BJ (cell line): Measurements from ENCODE around the gene ACYP2. TPM values are rescaled to one million over a fixed set of nuclear protein-coding genes. Genes with fewer than 3 reads are reported as not detected.
"Not testable (repeated sequence)": the region's sequence is repeated elsewhere in the genome, so short reads cannot be mapped to it uniquely, and the experiment has no call there.

Experiments
- CTCF ChIA-PET: fragments of 350-600 bp; formaldehyde crosslinking; extraction: SDS; loops from one replicate; lab custom pipeline; 2021; ENCODE audit warnings: antibody characterized with exemption, inconsistent platforms; lab: Yijun Ruan, JAX
- POLR2A ChIA-PET: fragments of 300-600 bp; sonication (Branson Sonifier 250); formaldehyde crosslinking; extraction: SDS; loops from one replicate; lab custom pipeline; 2021; ENCODE audit warnings: antibody characterized with exemption; lab: Charles Lee
- DNase-seq: peaks from one replicate; pipeline ENCODE4 v3.0.0-alpha.2; 2011; ENCODE audit warnings: low read depth
- H3K27me3 ChIP-seq: 2 replicates; pipeline ENCODE4 v1.6.0; 2011; ENCODE audit warnings: low read length; ENCODE audit not compliant: control insufficient read depth, insufficient read depth
- H3K36me3 ChIP-seq: 2 replicates; pipeline ENCODE4 v1.5.1; 2011; ENCODE audit warnings: low read length; ENCODE audit not compliant: control insufficient read depth, insufficient read depth
- H3K4me3 ChIP-seq: 2 replicates; pipeline ENCODE4 v1.5.1; 2011; ENCODE audit warnings: low read depth, mild to moderate bottlenecking, control low read depth, low read length
- polyA plus RNA-seq: library from polyadenylated mRNA; depleted of rRNA; stranded (reverse); fragments of >200 nt; gene quantifications from 2 replicates; pipeline ENCODE4 v1.2.3, GENCODE V29; 2011
- TF ChIP-seq, protein P1 (sequence below): IDR thresholded peaks from 2 replicates; pipeline ENCODE4 v1.5.1; 2011; ENCODE audit warnings: low read depth, mild to moderate bottlenecking, control low read depth, inconsistent platforms, low read length, moderate library complexity; ENCODE audit not compliant: insufficient read depth

Gene ACYP2
- polyA plus RNA-seq, 1 experiment = 7.0 TPM

DNA sequence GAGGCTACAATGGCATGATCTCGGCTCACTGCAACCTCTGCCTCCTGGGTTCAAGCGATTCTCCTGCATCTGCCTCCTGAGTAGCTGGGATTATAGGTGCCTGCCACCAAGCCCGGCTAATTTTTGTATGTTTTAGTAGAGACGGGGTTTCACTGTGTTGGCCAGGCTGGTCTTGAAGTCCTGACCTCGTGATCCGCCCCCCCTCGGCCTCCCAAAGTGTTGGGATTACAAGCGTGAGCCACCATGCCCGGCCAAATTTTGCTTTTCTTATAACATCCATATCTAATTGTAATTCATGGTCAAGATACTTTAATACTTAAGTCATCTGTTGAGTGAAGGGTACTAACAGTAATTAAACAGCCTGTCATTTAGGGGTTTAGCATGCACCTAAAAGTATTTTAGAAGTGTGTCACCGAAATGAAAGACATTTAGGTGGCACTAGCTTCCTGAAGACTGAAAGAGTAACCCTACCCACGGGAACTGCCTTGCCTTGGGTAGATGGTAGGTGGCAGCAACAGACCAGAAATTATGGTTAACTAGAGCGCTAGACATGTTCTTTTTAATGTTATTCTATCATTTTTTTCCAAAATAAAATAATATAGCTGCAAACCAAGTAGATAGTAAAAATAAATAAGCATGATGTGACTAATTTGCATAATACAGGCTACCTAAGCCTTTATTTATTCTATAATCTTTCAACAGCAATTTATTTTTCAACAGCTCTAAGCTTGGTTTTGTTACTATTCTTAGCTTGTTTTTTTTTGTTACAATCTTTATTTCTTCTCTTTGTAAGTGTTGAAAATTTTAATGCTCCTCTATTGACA lies 8.6 kb upstream of the ACYP2 start:
- ChIA-PET POLR2A (no interaction called here), CTCF (interaction anchor here (0.6 to 4.3 kb wide), 22 partner anchors 8 to 732 kb away, joined by 3 to 50 read pairs (median 4); partner anchors contain the start of gene ACYP2)
- H3K36me3 ChIP-seq = no peaks in the 10 kb centered on the region
- TF ChIP-seq, protein P1, sequence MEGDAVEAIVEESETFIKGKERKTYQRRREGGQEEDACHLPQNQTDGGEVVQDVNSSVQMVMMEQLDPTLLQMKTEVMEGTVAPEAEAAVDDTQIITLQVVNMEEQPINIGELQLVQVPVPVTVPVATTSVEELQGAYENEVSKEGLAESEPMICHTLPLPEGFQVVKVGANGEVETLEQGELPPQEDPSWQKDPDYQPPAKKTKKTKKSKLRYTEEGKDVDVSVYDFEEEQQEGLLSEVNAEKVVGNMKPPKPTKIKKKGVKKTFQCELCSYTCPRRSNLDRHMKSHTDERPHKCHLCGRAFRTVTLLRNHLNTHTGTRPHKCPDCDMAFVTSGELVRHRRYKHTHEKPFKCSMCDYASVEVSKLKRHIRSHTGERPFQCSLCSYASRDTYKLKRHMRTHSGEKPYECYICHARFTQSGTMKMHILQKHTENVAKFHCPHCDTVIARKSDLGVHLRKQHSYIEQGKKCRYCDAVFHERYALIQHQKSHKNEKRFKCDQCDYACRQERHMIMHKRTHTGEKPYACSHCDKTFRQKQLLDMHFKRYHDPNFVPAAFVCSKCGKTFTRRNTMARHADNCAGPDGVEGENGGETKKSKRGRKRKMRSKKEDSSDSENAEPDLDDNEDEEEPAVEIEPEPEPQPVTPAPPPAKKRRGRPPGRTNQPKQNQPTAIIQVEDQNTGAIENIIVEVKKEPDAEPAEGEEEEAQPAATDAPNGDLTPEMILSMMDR = peak; percentile 69
- no peak for DNase-seq
- H3K4me3 ChIP-seq = no peak overlapping the region
- no peaks in the 10 kb centered on the region for H3K27me3 ChIP-seq

DNA sequence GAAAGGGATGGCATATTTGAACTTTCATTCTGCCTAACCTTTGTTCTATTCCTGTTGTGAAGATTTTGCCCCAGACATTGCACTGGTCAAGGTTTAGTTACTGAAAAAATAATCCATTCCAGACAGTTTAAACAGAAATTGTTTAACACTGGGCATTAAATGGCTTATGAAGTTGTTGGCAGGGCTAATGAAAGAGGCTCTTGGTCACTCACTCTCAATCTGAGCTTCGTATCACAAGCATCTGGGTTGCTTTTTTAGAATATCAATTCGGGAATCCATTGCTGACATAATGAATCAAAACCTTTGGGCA lies 8.0 kb upstream of the ACYP2 start:
- TF ChIP-seq, protein P1 = no peak
- H3K27me3 ChIP-seq = no peaks in the 10 kb centered on the region
- no peaks in the 10 kb centered on the region for H3K36me3 ChIP-seq
- ChIA-PET CTCF (interaction anchor here (0.6 to 4.3 kb wide), 17 partner anchors 8 to 732 kb away, joined by 3 to 50 read pairs (median 4); partner anchors contain the start of gene ACYP2), POLR2A (no interaction called here)
- H3K4me3 ChIP-seq = no peak overlapping the region
- DNase-seq = no peak

DNA sequence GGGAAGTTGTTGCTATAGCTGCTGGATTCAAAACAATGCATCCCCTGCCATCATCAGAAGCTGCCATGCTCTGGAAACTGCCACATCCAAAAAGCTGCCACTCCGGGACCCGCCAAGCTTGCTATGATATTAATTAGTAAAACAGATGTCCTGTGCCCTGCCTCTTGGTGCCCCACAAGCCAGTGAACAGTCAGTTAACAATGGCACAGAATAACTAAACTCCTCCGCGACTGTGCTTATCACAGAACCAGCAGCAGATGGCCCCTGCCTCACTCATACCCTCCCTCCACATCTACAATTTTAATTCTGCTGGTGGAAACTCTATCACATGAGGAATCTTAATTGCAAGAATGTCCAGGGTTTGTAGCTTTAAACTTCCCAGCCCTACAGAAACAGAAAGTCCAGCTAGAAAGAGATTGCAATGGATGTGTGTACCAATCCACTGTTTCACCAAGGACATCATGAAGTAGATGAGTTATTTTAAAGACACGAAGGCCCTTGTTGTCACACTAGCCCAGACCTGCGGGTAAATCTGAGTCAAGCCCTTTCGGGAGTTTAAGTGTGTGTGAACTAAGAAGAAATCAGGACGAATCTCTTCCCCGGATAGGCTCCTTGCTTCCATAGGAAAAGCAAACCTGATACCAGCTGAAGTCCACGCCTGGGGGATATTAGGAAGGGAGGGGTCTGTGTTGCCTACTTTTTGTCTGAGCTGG lies 7.4 kb upstream of the ACYP2 start:
- Histone ChIP-seq H3K4me3 (no peak overlapping the region), H3K27me3 (no peaks in the 10 kb centered on the region), H3K36me3 (no peaks in the 10 kb centered on the region)
- DNase-seq = no peak
- ChIA-PET CTCF (interaction anchor here (1.5 to 4.3 kb wide), 6 partner anchors 12 to 731 kb away, joined by 4 to 50 read pairs (median 8); no protein-coding TSS in a partner anchor), POLR2A (no interaction called here)
- TF ChIP-seq, protein P1 = no peak

DNA sequence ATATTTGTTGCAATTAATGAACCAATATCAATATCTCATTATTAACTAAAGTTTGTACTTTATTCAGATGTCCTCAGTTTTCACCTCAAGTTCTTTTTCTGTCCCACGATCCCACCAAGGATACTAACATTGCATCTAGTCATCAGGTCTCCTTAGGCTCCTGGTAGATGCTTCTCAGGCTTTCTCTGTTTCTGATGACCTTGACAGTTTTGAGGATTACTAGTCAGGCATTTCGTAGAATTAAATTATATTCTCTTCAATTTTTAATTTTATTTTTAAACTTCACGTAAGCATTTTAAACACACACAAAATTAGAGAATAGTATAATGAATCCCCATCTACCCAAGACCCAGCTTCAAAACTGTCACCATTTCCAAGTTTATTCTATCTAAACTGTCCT lies 5.6 kb upstream of the ACYP2 start:
- Histone ChIP-seq H3K27me3 (no peaks in the 10 kb centered on the region), H3K4me3 (no peak overlapping the region), H3K36me3 (no peaks in the 10 kb centered on the region)
- TF ChIP-seq, protein P1 = no peak
- CTCF ChIA-PET = no interaction called here
- no peak for DNase-seq
- POLR2A ChIA-PET = no interaction called here

DNA sequence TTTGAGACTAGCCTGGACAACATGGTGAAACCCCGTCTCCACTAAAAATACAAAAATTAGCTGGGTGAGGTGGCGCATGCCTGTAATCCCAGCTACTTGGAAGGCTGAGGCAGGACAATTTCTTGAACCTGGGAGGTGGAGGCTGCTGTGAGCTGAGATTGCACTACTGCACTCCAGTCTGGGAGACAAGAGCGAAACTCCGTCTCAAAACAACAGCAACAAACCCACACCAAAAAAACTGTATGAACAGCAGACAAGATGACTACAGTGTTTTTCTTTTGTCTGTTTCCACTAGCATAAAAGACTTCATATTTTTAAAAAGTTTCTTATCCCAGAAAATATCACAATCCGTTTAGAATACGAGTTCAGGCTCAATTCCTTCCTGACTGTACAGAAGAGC lies 936 bp upstream of the ACYP2 start:
- H3K36me3 ChIP-seq, POLR2A ChIA-PET, H3K27me3 ChIP-seq, DNase-seq, H3K4me3 ChIP-seq: not testable (repeated sequence)
- CTCF ChIA-PET = interaction anchor here (0.6 to 1.4 kb wide), 7 partner anchors 7 to 398 kb away, joined by 3 to 6 read pairs (median 3); no protein-coding TSS in a partner anchor
